Fibroblast of peridontal ligament (primary cell): Measurements from ENCODE around the gene SNRNP27.
"Not testable (repeated sequence)": the region's sequence is repeated elsewhere in the genome, so short reads cannot be mapped to it uniquely, and the experiment has no call there.

Experiments used
- DNase-seq: peaks from one replicate; pipeline ENCODE4 v3.0.0-alpha.2; 2010; ENCODE audit errors: extremely low read depth

Gene SNRNP27

DNA sequence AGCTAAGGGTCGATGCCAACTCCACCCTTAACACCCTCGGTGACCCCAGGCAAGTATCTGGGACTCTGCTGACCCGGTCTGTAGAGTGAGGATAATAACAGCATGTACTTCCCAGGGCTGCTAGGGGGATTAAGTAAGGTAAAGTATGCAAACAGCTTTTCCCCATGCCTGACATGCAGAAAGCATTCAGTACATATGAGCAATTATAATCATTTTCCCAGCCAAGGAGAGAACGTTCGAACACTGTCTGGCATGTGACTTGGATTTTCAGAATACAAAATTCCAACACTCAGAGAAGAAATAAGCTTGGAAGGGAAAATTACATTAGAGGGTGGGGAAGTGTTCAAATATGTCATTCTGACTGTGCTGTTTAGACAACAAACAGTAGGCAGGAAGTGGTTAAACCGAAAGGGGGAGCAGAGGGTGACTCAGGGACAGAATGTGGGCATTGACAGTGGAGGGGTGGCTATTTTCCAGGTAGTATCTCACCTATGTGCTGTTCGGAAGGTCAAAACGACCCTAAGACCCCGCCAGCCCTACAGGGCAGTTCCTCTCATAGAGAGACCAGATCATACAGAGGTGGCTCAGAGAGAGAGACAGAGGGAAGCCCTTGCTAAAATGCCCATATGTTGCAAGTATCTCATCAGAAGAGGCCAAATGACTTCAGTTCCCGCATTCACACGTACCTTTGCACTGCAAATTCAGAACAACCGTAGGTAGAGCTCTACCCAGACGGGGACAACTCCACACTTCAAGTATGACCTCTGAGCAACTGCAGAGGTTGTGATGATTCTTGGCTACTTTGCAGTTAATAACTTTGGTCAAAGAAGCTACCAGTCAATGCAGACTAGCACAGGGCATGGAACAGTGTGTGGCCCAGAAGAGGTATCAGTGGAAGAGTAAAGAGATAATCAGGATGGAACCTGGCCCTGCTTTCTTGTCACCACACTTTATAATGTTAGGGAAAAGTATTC, 52.9 kb downstream of the SNRNP27 start:
- DNase-seq = peak; percentile 24

DNA sequence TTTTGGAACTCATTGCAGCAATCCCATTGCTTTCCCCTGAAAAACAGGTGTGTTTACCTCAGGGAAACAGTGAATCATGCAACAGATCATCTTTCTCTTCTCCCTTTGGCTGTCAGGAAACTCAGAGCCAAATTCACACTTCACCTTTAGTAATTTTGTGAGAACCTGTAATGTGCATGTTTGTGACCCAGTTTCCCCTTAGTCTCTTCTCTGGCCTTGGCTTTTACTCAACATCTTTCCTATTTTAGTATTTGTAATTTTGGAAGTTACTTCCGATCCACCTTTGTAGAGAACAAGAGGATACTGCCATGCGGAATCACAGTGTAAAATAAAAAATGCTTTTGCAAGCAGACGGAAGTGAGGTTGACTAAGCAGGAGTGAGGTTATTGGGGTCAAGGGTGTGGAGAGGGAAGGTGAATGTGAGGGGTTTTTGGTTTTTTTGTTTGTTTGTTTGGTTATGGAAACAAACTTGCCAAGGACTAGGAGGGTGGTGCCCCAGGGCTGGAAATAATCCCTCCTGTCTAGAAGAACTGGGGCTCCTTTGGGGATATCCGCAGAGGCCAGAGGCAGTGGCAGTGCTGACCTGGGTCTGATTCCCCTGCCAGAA, 53.7 kb downstream of the SNRNP27 start:
- no peak for DNase-seq

DNA sequence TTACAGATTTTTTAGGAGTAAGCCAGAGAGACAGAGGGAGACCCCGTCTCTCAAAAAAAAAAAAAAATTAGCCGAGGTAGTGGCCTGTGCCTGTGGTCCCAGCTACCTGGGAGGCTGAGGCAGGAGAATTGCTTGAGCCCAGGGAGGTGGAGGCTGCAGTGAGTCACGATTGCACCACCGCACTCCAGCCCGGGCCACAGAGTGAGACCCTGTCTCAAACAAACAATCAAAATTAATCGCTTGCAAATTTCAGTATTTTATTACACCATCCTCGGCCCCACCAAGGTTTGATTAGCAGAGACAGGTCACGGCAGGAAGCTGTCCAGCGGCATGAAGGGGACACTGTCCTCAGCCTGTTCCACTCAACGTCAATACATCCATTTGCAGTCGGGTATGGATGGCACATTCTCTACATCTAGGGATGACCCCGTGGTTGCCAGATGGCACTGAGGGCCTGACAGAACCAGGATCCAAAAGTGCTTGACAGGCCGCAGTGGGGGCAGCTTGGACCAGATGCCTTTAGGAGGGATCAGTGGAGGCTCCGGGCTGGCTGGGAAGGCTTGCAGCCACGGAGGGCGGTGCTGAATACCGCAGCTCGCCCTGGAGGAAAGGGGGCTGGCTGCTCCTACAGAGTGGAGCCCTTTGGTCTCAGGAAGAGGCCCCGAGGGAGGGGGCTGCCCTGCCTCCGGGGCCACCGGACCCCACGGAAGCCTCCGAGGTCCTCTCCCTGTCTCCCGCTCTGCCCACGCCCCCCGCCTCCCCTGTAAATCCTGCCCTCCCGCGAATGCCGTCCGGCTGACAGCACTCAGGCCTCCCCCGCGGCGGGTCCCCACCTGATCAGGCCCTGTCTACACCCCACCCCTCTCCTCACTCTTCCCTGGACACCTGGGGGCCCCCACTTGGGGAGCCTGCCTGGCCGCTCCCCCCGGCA, 54.5 kb downstream of the SNRNP27 start:
- DNase-seq = no peak

GRCh38 chr2:69948963-69949645, 55.3 kb downstream of the SNRNP27 start:
- DNase-seq = no peak

DNA sequence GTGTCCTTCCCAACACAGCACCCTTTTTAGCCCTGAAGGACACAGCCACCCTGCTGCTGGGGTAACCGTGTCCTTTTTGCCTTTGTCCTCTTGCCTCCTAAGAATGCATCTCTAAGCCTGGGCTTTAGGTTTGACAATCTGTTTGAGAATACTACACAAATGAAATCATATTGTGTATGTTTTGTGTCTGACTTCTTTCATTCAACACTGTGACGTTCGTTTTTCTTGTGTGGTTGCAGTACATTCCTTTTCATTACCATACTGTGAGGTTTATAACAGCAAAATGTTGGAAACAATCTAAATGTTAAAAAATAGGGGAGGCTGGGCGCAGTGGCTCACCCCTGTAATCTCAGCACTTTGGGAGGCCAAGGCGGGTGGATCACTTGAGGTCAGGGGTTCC, 56.5 kb downstream of the SNRNP27 start:
- DNase-seq = peak; percentile 49

DNA sequence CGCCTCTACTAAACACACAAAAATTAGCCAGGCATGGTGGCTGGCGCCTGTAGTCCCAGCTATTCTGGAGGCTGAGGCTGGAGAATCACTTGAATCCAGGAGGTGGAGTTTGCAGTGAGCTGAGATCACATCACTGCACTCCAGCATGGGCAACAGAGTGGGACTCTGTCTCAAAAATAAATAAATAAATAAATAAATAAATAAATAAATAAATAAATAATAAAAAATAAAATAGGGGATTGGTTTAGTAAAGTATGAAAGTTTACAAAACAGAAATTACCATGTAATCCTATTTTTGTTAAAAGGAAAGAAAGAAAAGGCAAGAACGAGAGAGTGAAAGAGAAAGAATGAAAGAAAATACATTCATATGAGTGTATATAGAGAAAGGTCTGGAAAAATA, 56.9 kb downstream of the SNRNP27 start:
- DNase-seq = not testable (repeated sequence)

- no peak for DNase-seq
These were observed 58.8 kb downstream of the SNRNP27 start for GRCh38 chr2:69952336-69953115.

DNA sequence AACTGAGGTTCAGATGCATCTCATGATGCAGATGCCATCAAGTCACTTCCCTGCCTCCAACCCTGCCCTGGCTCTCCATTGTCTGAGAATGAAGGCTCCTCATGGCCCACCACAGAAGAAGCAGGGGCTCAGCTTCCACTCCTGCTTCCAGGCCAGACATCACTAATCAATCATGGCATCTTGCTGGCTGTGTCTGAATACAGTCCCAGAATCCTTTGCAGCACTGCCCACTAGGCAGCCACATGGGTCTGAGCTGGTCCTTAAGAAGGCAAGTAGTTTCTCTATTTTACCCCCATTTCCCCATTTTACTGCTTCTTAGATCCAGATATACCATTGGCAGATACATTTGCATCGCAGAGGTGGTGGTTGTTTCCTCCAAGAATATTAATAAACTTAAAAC, 60.3 kb downstream of the SNRNP27 start:
- no peak for DNase-seq
